K562 (cell line): ENCODE results near the gene HTRA3. TPM values are rescaled to one million over a fixed set of nuclear protein-coding genes. Genes with fewer than 3 reads are reported as not detected.

Experiments
- ATAC-seq: fragments of 200-7000 bp; cut with Tn5 transposase; 3 replicates; pipeline ENCODE4 v1.9.1; 2020; ENCODE audit warnings: moderate library complexity
- BruUV-seq: library from RNA; stranded (reverse); fragments of 400-500 nt; replicated peaks from 2 replicates; lab custom pipeline; 2021; lab: Mats Ljungman, UMichigan
- CTCF ChIA-PET: fragments of 300-600 bp; formaldehyde crosslinking; extraction: SDS; loops from one replicate; lab custom pipeline; 2021; ENCODE audit warnings: low intra/inter-chr PET ratio; lab: Yijun Ruan, JAX
- POLR2A ChIA-PET: fragments of 300-600, 350-650 bp; sonication (Branson Sonifier 250); formaldehyde crosslinking; extraction: SDS; loops from one replicate; lab custom pipeline; 2021; ENCODE audit warnings: antibody characterized with exemption, inconsistent platforms; lab: Yijun Ruan, JAX
- DNase-seq, 4 experiments: peaks; one replicate each; pipeline versions ENCODE4 v3.0.0 to v3.0.0-alpha.2; 2011 to 2018; ENCODE audit warnings: low spot score in 3 of 4, mixed read lengths in 3 of 4; ENCODE audit errors: extremely low read depth in 1 of 4
- FAIRE-seq: peaks from 2 replicates; lab custom pipeline; 2011; peaks lifted over from hg19 to GRCh38; lab: Jason Lieb, UNC
- H2AFZ ChIP-seq: 2 replicates; pipeline ENCODE4 v1.6.0; 2011; ENCODE audit warnings: low read depth, low read length, control low read depth, inconsistent platforms
- H3K27ac ChIP-seq: fragments of 200-600 bp; 3 replicates; pipeline ENCODE4 v1.8.0; 2011; ENCODE audit warnings: low read depth, mild to moderate bottlenecking, control low read depth, inconsistent platforms, low read length, moderate library complexity, mixed read lengths; ENCODE audit errors: extremely low read depth
- H3K27me3 ChIP-seq, 2 experiments: fragments of 300-600 bp in 1 of 2; 2 replicates in 1 of 2; 3 replicates in 1 of 2; pipeline versions ENCODE4 v1.6.0 to v1.8.0; 2011; ENCODE audit warnings: inconsistent platforms in 2 of 2, low read length in 2 of 2, mild to moderate bottlenecking in 1 of 2, mixed read lengths in 1 of 2, moderate library complexity in 1 of 2; ENCODE audit not compliant: control insufficient read depth in 2 of 2, insufficient read depth in 2 of 2
- H3K36me3 ChIP-seq: fragments of 300-600 bp; 3 replicates; pipeline ENCODE4 v1.8.0; 2011; ENCODE audit warnings: mild to moderate bottlenecking, low read length, inconsistent platforms; ENCODE audit not compliant: control insufficient read depth, insufficient read depth
- H3K4me1 ChIP-seq, 2 experiments: fragments of 200-600 bp in 1 of 2; replicated peaks in 1 of 2; 2 replicates in 1 of 2; 3 replicates in 1 of 2; pipeline versions ENCODE4 v1.5.1 to v1.8.0; 2011; ENCODE audit warnings: inconsistent platforms in 2 of 2, low read length in 2 of 2, mild to moderate bottlenecking in 1 of 2, mixed read lengths in 1 of 2, moderate library complexity in 1 of 2; ENCODE audit not compliant: control insufficient read depth in 2 of 2, insufficient read depth in 2 of 2
- H3K4me2 ChIP-seq: 2 replicates; pipeline ENCODE4 v1.6.1; 2011; ENCODE audit warnings: low read length, control low read depth, inconsistent platforms, mixed read lengths; ENCODE audit not compliant: insufficient read depth
- H3K4me3 ChIP-seq: fragments of 200-600 bp; sonication (generic), shearing (Covaris generic); 2 replicates; pipeline ENCODE4 v1.5.1; 2016; ENCODE audit warnings: control low read depth, inconsistent platforms
- H3K79me2 ChIP-seq: fragments of 200-600 bp; 3 replicates; pipeline ENCODE4 v1.8.0; 2011; ENCODE audit warnings: low read length, inconsistent platforms; ENCODE audit not compliant: control insufficient read depth, insufficient read depth
- H3K9ac ChIP-seq, 2 experiments: 2 replicates each; pipeline versions ENCODE4 v1.6.0 to v1.6.1; 2011; ENCODE audit warnings: low read depth in 2 of 2, low read length in 2 of 2, control low read depth in 1 of 2, inconsistent platforms in 1 of 2, mild to moderate bottlenecking in 1 of 2, mixed read lengths in 1 of 2; ENCODE audit not compliant: insufficient read depth in 1 of 2
- H3K9me1 ChIP-seq: one replicate; pipeline ENCODE4 v1.6.0; 2011; ENCODE audit warnings: inconsistent platforms, mild to moderate bottlenecking, low read length, moderate library complexity; ENCODE audit not compliant: control insufficient read depth, insufficient read depth
- H3K9me3 ChIP-seq: replicated peaks from 2 replicates; pipeline ENCODE4 v1.5.1; 2011; ENCODE audit warnings: low read depth, low read length, inconsistent platforms; ENCODE audit not compliant: control insufficient read depth, insufficient read depth
- H4K20me1 ChIP-seq: replicated peaks from 2 replicates; pipeline ENCODE4 v1.6.1; 2011; ENCODE audit warnings: low read length, inconsistent platforms, mixed read lengths; ENCODE audit not compliant: control insufficient read depth, insufficient read depth
- ADNP ChIP-seq: fragments of 200-800 bp; sonication (Bioruptor generic); IDR thresholded peaks from 2 replicates; pipeline ENCODE4 v1.6.1; 2016; ENCODE audit warnings: missing genetic modification characterization, missing compliant biosample characterization
- EHMT2 ChIP-seq: fragments of 450-650 bp; IDR thresholded peaks from 2 replicates; pipeline ENCODE4 v1.6.1; 2018; ENCODE audit warnings: antibody characterized with exemption
- ETS2 ChIP-seq: IDR thresholded peaks from 2 replicates; pipeline ENCODE4 v1.6.1; 2016; ENCODE audit warnings: borderline replicate concordance, missing genetic modification characterization, mild to moderate bottlenecking, moderate library complexity, missing compliant biosample characterization; ENCODE audit not compliant: poor library complexity, severe bottlenecking
- ETV1 ChIP-seq: fragments of 450-650 bp; conservative IDR thresholded peaks from 2 replicates; pipeline ENCODE4 v1.6.1; 2016; ENCODE audit warnings: missing genetic modification characterization, control low read depth, low read depth, missing compliant biosample characterization
- HDAC1 ChIP-seq, 2 experiments: fragments of 450-650 bp; IDR thresholded peaks; 2 replicates each; pipeline ENCODE4 v1.6.1; 2016 to 2017; ENCODE audit warnings: inconsistent platforms in 1 of 2, mild to moderate bottlenecking in 1 of 2, moderate library complexity in 1 of 2
- ILF3 ChIP-seq: fragments of 450-650 bp; IDR thresholded peaks from 2 replicates; pipeline ENCODE4 v1.6.1; 2018; ENCODE audit warnings: antibody characterized with exemption, mild to moderate bottlenecking, moderate library complexity, borderline replicate concordance
- IRF2 ChIP-seq: sonication (generic); formaldehyde crosslinking; IDR thresholded peaks from 2 replicates; pipeline ENCODE4 v1.8.1; 2022; ENCODE audit warnings: mild to moderate bottlenecking, missing genetic modification reagents
- KDM4B ChIP-seq, 2 experiments: fragments of 450-650 bp in 1 of 2; sonication (generic) in 1 of 2; IDR thresholded peaks; 2 replicates each; pipeline ENCODE4 v1.6.1; 2016 to 2017; ENCODE audit warnings: borderline replicate concordance in 2 of 2, antibody characterized with exemption in 1 of 2, low read depth in 1 of 2, mild to moderate bottlenecking in 1 of 2
- LARP7 ChIP-seq: fragments of 450-650 bp; IDR thresholded peaks from 2 replicates; pipeline ENCODE4 v1.6.1; 2016
- MCM5 ChIP-seq: fragments of 450-650 bp; IDR thresholded peaks from 2 replicates; pipeline ENCODE4 v1.6.1; 2016; ENCODE audit warnings: low read depth
- NFIC ChIP-seq: fragments of 450-650 bp; IDR thresholded peaks from 2 replicates; pipeline ENCODE4 v1.6.1; 2017; ENCODE audit warnings: mild to moderate bottlenecking, inconsistent platforms
- RB1 ChIP-seq: fragments of 450-650 bp; IDR thresholded peaks from 2 replicates; pipeline ENCODE4 v1.6.1; 2017; ENCODE audit warnings: low read depth, mild to moderate bottlenecking
- RBM17 ChIP-seq: fragments of 200-400 bp; formaldehyde crosslinking; IDR thresholded peaks from 2 replicates; pipeline ENCODE4 v1.6.1; 2017; ENCODE audit warnings: low read depth, mild to moderate bottlenecking, low read length, borderline replicate concordance
- SRF ChIP-seq, 2 experiments: fragments of 250-450, 450-650 bp in 1 of 2; sonication (Bioruptor Pico) in 1 of 2; sonication (generic) in 1 of 2; formaldehyde crosslinking; IDR thresholded peaks; 2 replicates each; pipeline versions ENCODE4 v1.5.0 to v1.5.1; 2020 to 2022; ENCODE audit warnings: mild to moderate bottlenecking in 1 of 2, missing genetic modification reagents in 1 of 2
- TEAD2 ChIP-seq: fragments of 450-650 bp; IDR thresholded peaks from 2 replicates; pipeline ENCODE4 v1.6.1; 2016; ENCODE audit warnings: missing genetic modification characterization, control low read depth, missing compliant biosample characterization
- ZNF551 ChIP-seq: fragments of 250-450 bp; sonication (Bioruptor Pico); IDR thresholded peaks from 2 replicates; pipeline ENCODE4 v1.5.0; 2021; ENCODE audit warnings: mild to moderate bottlenecking, moderate library complexity
- WGBS: fragments of 100-300 bp; shearing (Covaris generic); methylation state at CpG from one replicate; pipeline ENCODE4 v1.1.6; 2016; ENCODE audit warnings: low coverage, mixed read lengths; ENCODE audit not compliant: insufficient coverage; ENCODE audit errors: missing lambda C conversion rate; 5-methylcytosine and 5-hydroxymethylcytosine counted together
- in situ Hi-C: fragments of 300-500 bp; cut with MboI; formaldehyde crosslinking; loops from 4 replicates; pipeline ENCODE4 v1.15.0; 2018; ENCODE audit warnings: inconsistent platforms, mixed read lengths
- intact Hi-C: fragments of 100-400 bp; cut with micrococcal nuclease; formaldehyde crosslinking; loops from 2 replicates; pipeline ENCODE4 v1.14.2; 2022
- polyA plus RNA-seq, 8 experiments: library from polyadenylated mRNA; depleted of rRNA in 4 of 8; stranded (reverse) in 5 of 8; unstranded in 3 of 8; fragments of >200 nt; fragmentation: Nextera tagmentation in 2 of 8; fragmentation: Illumina TruSeq in 1 of 8; extraction: Ambion mirVana in 2 of 8; extraction: Trizol in 1 of 8; gene quantifications; 2 replicates each; pipeline versions ENCODE4 v1.2.1 to v1.2.3, GENCODE V29; 2011 to 2014; ENCODE audit warnings: inconsistent platforms in 1 of 8, missing spikeins in 1 of 8
- total RNA-seq, 7 experiments: library from RNA; depleted of rRNA in 6 of 7; stranded (reverse); fragments of >200 nt in 6 of 7; fragmentation: Illumina TruSeq in 2 of 7; extraction: Trizol in 2 of 7; gene quantifications; 2 replicates each; pipeline versions ENCODE4 v1.2.1 to v1.2.3, GENCODE V29; 2011 to 2021; ENCODE audit warnings: low replicate concordance in 1 of 7
- TF ChIP-seq, protein P1 (sequence below): sonication (generic); formaldehyde crosslinking; IDR thresholded peaks from 2 replicates; pipeline ENCODE4 v1.8.1; 2023; ENCODE audit warnings: mild to moderate bottlenecking, missing genetic modification reagents, moderate library complexity
- TF ChIP-seq, protein P2 (sequence below): IDR thresholded peaks from 2 replicates; pipeline ENCODE4 v1.6.1; 2012; ENCODE audit warnings: low read depth, low read length, improper control_type of control experiment, borderline replicate concordance
- TF ChIP-seq, protein P3 (sequence below), 3 experiments: IDR thresholded peaks in 2 of 3; conservative IDR thresholded peaks in 1 of 3; 2 replicates each; pipeline ENCODE4 v1.5.1; 2011 to 2012; ENCODE audit warnings: low read length in 3 of 3, mild to moderate bottlenecking in 3 of 3, control low read depth in 2 of 3, improper control_type of control experiment in 1 of 3, inconsistent platforms in 1 of 3, low read depth in 1 of 3, mixed read lengths in 1 of 3, moderate library complexity in 1 of 3; ENCODE audit not compliant: insufficient read depth in 2 of 3

Gene HTRA3
- total and polyA plus RNA-seq, 9 of the 15 experiments (the other 6 are each of a cell fraction or from before 2014, with no cell fraction given), result 0.04 TPM; not detected in 8

DNA sequence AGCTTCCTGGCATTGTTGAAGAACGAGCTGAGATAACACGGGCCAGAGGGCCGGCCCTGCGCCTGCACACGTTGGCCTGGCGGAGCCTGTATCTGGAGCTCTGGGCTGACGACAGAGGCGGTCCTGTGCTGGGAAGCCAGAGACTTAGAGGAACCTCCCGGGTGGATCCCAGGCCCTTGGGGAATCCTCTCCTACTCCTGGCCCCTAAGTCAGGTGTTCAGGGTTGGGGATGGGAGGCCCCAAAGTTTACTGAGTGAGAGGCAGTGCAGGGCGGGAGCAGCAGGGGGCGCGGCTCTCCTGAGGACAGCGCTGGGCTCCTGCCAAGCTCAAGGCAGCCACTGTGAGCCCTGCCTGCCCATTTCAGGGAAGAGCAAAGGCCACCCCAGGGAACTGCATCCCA lies 2.5 kb upstream of the HTRA3 start:
- in situ Hi-C loops (no loop called here), intact Hi-C loops (loop anchor here (1.0 kb wide), 2 partner anchors 25 to 136 kb away; no protein-coding TSS in a partner anchor)
- ChIA-PET CTCF (interaction anchor here (1.0 to 2.3 kb wide), 2 partner anchors 25 to 136 kb away, joined by 5 to 22 read pairs; no protein-coding TSS in a partner anchor), POLR2A (interaction anchor here (0.6 to 1.3 kb wide), 6 partner anchors 14 to 343 kb away, joined by 3 to 4 read pairs (median 3); no protein-coding TSS in a partner anchor)
- ATAC-seq (peak; percentile 96), DNase-seq (peak; percentile 71 to 83 (median 81)), FAIRE-seq (no peak)
- peaks cover 0 to 33% of the 10 kb centered on the region in 2 experiments; a peak in 4 of 5 replicates for H3K4me1 ChIP-seq
- H3K4me2 ChIP-seq, result peak overlapping the region; percentile 17; the same call in 1 of the 2 replicates
- H3K4me3 ChIP-seq, result no peak overlapping the region
- no peak overlapping the region for H3K27ac ChIP-seq
- peaks cover 0 to 20% of the 10 kb centered on the region in 2 experiments; a peak in 2 of 5 replicates for H3K27me3 ChIP-seq
- H2AFZ ChIP-seq, result no peak overlapping the region
- no peak overlapping the region for H3K9ac ChIP-seq
- 7% methylated on average over 12 of the region's 13 CpGs for WGBS
- no peaks in the 10 kb centered on the region for H3K9me3 ChIP-seq
- H3K36me3 ChIP-seq, result no peaks in the 10 kb centered on the region
- BruUV-seq, result no TSS peak
- H3K79me2 ChIP-seq, result no peaks in the 10 kb centered on the region
- H3K9me1 ChIP-seq, result peaks cover 4% of the 10 kb centered on the region
- H4K20me1 ChIP-seq, result peaks cover 5% of the 10 kb centered on the region; the same call in 1 of the 2 replicates
- TF ChIP-seq NFIC (peak; percentile 84), RBM17 (no peak), RB1 (peak; percentile 40; the same call in 1 of the 2 replicates), ILF3 (no peak), ZNF551 (CRISPR knock-in tag) (no peak), ETV1 (tag) (no peak), HDAC1 (IDR thresholded peaks at IDR 0.05) (no peak), TEAD2 (tag) (no peak), SRF (CRISPR knock-in tag; IDR thresholded peaks at IDR 0.05) (no peak), ETS2 (no peak), KDM4B (IDR thresholded peaks at IDR 0.05; ENCODE audit: borderline replicate concordance in 2 of 2, low read depth in 1 of 2) (no peak), EHMT2 (no peak), ADNP (tag) (no peak), MCM5 (no peak), LARP7 (no peak), IRF2 (CRISPR knock-in tag) (no peak)
- TF ChIP-seq, protein P1, sequence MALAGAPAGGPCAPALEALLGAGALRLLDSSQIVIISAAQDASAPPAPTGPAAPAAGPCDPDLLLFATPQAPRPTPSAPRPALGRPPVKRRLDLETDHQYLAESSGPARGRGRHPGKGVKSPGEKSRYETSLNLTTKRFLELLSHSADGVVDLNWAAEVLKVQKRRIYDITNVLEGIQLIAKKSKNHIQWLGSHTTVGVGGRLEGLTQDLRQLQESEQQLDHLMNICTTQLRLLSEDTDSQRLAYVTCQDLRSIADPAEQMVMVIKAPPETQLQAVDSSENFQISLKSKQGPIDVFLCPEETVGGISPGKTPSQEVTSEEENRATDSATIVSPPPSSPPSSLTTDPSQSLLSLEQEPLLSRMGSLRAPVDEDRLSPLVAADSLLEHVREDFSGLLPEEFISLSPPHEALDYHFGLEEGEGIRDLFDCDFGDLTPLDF (CRISPR knock-in tag), result no peak
- TF ChIP-seq, protein P2, sequence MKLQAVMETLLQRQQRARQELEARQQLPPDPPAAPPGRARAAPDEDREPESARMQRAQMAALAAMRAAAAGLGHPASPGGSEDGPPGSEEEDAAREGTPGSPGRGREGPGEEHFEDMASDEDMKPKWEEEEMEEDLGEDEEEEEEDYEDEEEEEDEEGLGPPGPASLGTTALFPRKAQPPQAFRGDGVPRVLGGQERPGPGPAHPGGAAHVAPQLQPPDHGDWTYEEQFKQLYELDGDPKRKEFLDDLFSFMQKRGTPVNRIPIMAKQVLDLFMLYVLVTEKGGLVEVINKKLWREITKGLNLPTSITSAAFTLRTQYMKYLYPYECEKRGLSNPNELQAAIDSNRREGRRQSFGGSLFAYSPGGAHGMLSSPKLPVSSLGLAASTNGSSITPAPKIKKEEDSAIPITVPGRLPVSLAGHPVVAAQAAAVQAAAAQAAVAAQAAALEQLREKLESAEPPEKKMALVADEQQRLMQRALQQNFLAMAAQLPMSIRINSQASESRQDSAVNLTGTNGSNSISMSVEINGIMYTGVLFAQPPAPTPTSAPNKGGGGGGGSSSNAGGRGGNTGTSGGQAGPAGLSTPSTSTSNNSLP, result no peak
- TF ChIP-seq, protein P3, sequence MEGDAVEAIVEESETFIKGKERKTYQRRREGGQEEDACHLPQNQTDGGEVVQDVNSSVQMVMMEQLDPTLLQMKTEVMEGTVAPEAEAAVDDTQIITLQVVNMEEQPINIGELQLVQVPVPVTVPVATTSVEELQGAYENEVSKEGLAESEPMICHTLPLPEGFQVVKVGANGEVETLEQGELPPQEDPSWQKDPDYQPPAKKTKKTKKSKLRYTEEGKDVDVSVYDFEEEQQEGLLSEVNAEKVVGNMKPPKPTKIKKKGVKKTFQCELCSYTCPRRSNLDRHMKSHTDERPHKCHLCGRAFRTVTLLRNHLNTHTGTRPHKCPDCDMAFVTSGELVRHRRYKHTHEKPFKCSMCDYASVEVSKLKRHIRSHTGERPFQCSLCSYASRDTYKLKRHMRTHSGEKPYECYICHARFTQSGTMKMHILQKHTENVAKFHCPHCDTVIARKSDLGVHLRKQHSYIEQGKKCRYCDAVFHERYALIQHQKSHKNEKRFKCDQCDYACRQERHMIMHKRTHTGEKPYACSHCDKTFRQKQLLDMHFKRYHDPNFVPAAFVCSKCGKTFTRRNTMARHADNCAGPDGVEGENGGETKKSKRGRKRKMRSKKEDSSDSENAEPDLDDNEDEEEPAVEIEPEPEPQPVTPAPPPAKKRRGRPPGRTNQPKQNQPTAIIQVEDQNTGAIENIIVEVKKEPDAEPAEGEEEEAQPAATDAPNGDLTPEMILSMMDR (IDR thresholded peaks at IDR 0.05 in 2 of 3, conservative IDR thresholded peaks at IDR 0.05 in 1 of 3; ENCODE audit: insufficient read depth in 2 of 3, low read depth in 1 of 3, low read length in 3 of 3), result peak; percentile 85 to 88 (median 86)
